Fibroblast of the aortic adventitia (primary cell): ENCODE data around the gene ZNF740. TPM values are rescaled to one million over a fixed set of nuclear protein-coding genes. Genes with fewer than 3 reads are reported as not detected.
A peak's percentile ranks its signal among the peaks of the same experiment; 100 is the strongest.

Experiments used
- DNase-seq: peaks from one replicate; pipeline ENCODE4 v3.0.0-alpha.2; 2010; ENCODE audit warnings: low read depth
- H3K4me3 ChIP-seq: 2 replicates; pipeline ENCODE4 v1.5.1; 2011; ENCODE audit warnings: low read depth, mild to moderate bottlenecking, control low read depth, low read length, moderate library complexity
- total RNA-seq: library from RNA; depleted of rRNA; stranded (reverse); fragments of >200 nt; gene quantifications from 2 replicates; pipeline ENCODE4 v1.2.3, GENCODE V29; 2012; ENCODE audit warnings: low replicate concordance
- TF ChIP-seq, protein P1 (sequence below): IDR thresholded peaks from 2 replicates; pipeline ENCODE4 v1.5.1; 2011; ENCODE audit warnings: mild to moderate bottlenecking, low read length, control low read depth, inconsistent platforms; ENCODE audit not compliant: insufficient read depth

ZNF740 gene
- total RNA-seq, 1 donor = 12.6 TPM

DNA sequence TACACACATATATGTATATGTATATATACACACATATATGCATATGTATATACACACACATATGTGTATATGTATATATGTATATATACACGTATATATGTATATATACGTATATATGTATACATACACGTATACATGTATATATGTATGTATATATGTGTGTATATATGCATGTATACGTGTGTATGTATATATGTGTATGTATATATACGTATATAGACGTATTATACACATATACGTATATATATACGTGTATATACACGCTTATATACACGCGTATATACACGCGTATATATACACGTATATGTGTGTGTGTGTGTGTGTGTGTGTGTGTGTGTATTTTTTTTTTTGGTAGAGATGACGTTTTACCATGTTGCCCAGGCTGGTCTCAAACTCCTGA is 32.9 kb upstream of the ZNF740 start:
- no peak overlapping the region for H3K4me3 ChIP-seq
- DNase-seq = no peak
- TF ChIP-seq, protein P1, sequence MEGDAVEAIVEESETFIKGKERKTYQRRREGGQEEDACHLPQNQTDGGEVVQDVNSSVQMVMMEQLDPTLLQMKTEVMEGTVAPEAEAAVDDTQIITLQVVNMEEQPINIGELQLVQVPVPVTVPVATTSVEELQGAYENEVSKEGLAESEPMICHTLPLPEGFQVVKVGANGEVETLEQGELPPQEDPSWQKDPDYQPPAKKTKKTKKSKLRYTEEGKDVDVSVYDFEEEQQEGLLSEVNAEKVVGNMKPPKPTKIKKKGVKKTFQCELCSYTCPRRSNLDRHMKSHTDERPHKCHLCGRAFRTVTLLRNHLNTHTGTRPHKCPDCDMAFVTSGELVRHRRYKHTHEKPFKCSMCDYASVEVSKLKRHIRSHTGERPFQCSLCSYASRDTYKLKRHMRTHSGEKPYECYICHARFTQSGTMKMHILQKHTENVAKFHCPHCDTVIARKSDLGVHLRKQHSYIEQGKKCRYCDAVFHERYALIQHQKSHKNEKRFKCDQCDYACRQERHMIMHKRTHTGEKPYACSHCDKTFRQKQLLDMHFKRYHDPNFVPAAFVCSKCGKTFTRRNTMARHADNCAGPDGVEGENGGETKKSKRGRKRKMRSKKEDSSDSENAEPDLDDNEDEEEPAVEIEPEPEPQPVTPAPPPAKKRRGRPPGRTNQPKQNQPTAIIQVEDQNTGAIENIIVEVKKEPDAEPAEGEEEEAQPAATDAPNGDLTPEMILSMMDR = no peak

DNA sequence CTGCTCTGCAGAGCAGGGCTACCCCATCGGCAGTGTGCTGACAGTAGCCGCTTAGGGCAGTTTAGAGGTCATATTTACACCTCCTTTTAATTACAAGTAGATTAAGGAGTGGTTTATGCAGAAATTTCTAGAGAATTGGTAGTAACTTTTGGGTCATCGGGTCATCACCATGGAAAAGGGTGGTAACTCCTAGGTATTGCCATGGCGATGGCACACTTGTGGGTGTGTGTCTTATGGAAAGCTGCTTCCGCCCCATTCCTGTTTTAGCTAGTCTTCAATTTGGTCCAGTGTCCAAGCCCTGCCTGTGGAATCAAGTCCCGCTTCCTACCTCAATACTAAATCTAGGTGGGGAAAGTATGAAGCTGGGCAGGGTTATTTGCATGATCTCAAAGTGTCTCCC is 29.5 kb upstream of the ZNF740 start:
- no peak overlapping the region for H3K4me3 ChIP-seq
- no peak for DNase-seq
- TF ChIP-seq, protein P1 = no peak

DNA sequence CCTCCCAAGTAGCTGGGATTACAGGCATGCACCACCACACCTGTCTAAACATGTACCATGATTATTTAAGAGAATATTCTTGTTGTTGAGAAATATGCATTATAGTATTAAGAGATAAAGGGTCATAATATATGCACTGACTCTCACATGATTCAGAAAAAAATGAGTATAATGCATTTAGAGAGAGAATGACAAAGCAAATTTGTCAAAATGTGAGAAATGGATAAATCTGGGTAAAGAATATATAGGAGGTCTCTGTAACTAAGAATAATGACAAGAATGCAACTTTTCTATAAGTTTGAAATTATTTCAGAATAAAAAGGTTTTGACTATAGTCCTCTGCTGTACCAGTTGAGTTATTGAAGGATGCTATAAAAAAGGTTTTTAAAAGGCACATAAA is 28.1 kb upstream of the ZNF740 start:
- TF ChIP-seq, protein P1 = no peak
- no peak overlapping the region for H3K4me3 ChIP-seq
- DNase-seq = no peak

DNA sequence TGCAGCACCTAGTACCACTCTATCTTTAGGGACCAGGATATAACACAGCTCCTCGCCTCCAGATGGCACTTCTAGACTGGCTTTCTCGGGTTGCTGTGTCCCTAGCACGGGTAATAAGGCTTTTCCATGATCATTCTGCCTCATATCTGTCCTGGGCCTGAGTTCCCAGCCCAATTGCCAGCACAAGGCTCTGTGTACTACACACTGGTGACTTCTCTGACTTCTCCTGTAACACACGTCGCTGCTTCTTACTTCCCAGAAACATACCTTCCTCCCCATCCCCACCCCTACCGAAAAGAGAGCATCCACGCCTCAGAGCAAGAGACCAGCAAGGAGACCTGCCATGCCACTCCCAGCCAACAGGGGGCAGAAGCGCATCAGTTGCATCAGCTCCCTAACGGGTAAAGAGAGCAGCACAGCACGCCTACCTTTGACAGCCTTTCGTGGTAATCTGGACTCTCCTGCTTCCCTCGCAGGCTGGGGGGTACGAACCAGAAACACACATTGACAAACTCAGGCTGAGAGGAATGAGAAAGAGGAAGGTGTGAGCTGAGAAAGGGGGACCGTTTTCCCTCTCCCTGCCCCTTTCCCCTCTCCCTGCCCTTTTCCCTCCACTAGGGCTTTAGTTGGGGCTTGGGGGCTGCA is 21.2 kb upstream of the ZNF740 start:
- TF ChIP-seq, protein P1 = peak; percentile 100
- DNase-seq = peak; percentile 82
- H3K4me3 ChIP-seq = no peak overlapping the region

DNA sequence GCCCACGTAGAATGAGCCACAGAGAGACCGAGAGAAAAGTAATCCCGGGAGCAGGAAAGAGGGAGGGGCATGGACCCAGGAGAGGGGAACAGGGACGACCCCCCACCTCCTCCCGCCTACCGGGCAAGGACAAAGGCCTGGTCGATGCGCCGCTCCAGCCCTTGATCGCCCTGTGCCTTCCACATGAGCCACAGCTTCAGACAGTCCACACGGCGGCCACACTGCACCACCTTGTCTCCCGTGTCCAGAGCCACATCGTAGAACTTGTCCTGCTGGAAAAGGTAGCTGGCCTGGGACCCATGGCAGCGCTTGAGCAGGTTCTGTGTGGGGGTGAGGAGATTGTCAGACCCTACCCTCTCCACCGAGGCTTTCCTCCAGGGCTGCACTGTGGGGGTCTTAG is 20.5 kb upstream of the ZNF740 start:
- TF ChIP-seq, protein P1 = no peak
- H3K4me3 ChIP-seq = no peak overlapping the region
- DNase-seq = no peak

DNA sequence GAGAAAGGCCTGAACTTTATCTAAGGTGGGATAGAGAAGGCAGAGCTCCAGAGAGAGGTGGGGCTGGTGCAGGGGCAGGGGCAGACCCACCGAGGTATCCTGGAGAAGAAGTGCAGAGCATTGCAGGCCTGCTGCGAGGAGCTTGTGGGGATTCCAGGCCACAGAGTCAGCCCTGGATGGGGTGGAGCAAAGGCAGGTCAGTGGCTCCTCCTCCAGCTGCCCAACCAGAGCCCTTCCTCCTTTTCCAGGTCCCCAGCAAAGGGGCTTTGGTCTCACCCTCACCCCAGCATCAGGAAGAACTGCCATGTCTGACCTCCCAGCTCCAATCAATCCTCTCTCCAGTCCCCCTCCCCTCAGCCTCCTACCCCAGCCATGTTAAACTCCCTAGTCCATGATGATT is 19.8 kb upstream of the ZNF740 start:
- no peak overlapping the region for H3K4me3 ChIP-seq
- no peak for DNase-seq
- TF ChIP-seq, protein P1 = no peak
